Measurements from ENCODE around the gene CITED1.

Gene CITED1

GRCh38 chrX:72295745-72296144, 10.0 kb downstream of the CITED1 start:
- TF ChIP-seq CTCF (IDR thresholded peaks at IDR 0.05), result no peak

- TF ChIP-seq CTCF (IDR thresholded peaks at IDR 0.05), result peak; percentile 10; the same call in 1 of the 2 replicates
Measured at GRCh38 chrX:72294497-72294896, 11.2 kb downstream of the CITED1 start.

- TF ChIP-seq CTCF (IDR thresholded peaks at IDR 0.05), result no peak
Measured at GRCh38 chrX:72282302-72282701, 23.4 kb downstream of the CITED1 start.

GRCh38 chrX:72280321-72280845, 25.3 kb downstream of the CITED1 start:
- no peak for TF ChIP-seq CTCF (IDR thresholded peaks at IDR 0.05)

GRCh38 chrX:72276478-72276953, 29.2 kb downstream of the CITED1 start:
- TF ChIP-seq CTCF (IDR thresholded peaks at IDR 0.05), result no peak

GRCh38 chrX:72274526-72274925, 31.2 kb downstream of the CITED1 start:
- no peak for TF ChIP-seq CTCF (IDR thresholded peaks at IDR 0.05)

- TF ChIP-seq CTCF (IDR thresholded peaks at IDR 0.05), result no peak
Measured at GRCh38 chrX:72273718-72274117, 32.0 kb downstream of the CITED1 start.

- no peak for TF ChIP-seq CTCF (IDR thresholded peaks at IDR 0.05)
Measured at GRCh38 chrX:72272868-72273267, 32.8 kb downstream of the CITED1 start.

Measured in LNCAP (cell line).